HEK293 (cell line): ENCODE results near the gene CPNE5.
A peak's percentile ranks its signal among the peaks of the same experiment; 100 is the strongest.

Experiments
- CTCF ChIA-PET: fragments of 350-600 bp; formaldehyde crosslinking; extraction: SDS; loops from one replicate; lab custom pipeline; 2021; ENCODE audit warnings: antibody characterized with exemption; lab: Yijun Ruan, JAX
- POLR2A ChIA-PET: fragments of 300-600 bp; formaldehyde crosslinking; extraction: SDS; loops from one replicate; lab custom pipeline; 2020; ENCODE audit warnings: antibody characterized with exemption, inconsistent platforms; lab: Yijun Ruan, JAX
- H3K27ac ChIP-seq: fragments of 200-500 bp; sonication (Bioruptor generic); 2 replicates; pipeline ENCODE4 v1.5.1; 2014; ENCODE audit warnings: low read depth, low read length, control low read depth, inconsistent platforms; ENCODE audit errors: extremely low read depth
- H3K36me3 ChIP-seq, 2 experiments: fragments of 200-500 bp in 1 of 2; sonication (Bioruptor generic) in 1 of 2; 1 replicate in 1 of 2; 2 replicates in 1 of 2; pipeline ENCODE4 v1.5.1; 2014 to 2017; ENCODE audit warnings: inconsistent platforms in 2 of 2, low read length in 2 of 2; ENCODE audit not compliant: control insufficient read depth in 2 of 2, insufficient read depth in 1 of 2
- H3K4me1 ChIP-seq: fragments of 200-500 bp; sonication (Bioruptor generic); 2 replicates; pipeline ENCODE4 v1.5.1; 2014; ENCODE audit warnings: mild to moderate bottlenecking, low read length, inconsistent platforms; ENCODE audit not compliant: control insufficient read depth, insufficient read depth
- H3K4me3 ChIP-seq: 2 replicates; pipeline ENCODE4 v1.5.1; 2011; ENCODE audit warnings: low read depth, mild to moderate bottlenecking, control low read depth, low read length, moderate library complexity
- H3K9me3 ChIP-seq: fragments of 200-500 bp; sonication (Bioruptor generic); 2 replicates; pipeline ENCODE4 v1.5.1; 2014; ENCODE audit warnings: low read depth, low read length, inconsistent platforms; ENCODE audit not compliant: control insufficient read depth, insufficient read depth
- KLF17 ChIP-seq: fragments of 450-650 bp; formaldehyde crosslinking; IDR thresholded peaks from 2 replicates; pipeline ENCODE4 v1.5.1; 2016; ENCODE audit warnings: missing biosample characterization, missing genetic modification characterization
- KLF7 ChIP-seq: fragments of 450-650 bp; formaldehyde crosslinking; IDR thresholded peaks from 2 replicates; pipeline ENCODE4 v1.5.1; 2016; ENCODE audit warnings: missing biosample characterization, missing genetic modification characterization, borderline replicate concordance
- KLF8 ChIP-seq: fragments of 450-650 bp; formaldehyde crosslinking; IDR thresholded peaks from 2 replicates; pipeline ENCODE4 v1.5.1; 2016; ENCODE audit warnings: missing biosample characterization, missing genetic modification characterization
- KLF9 ChIP-seq: fragments of 450-650 bp; formaldehyde crosslinking; IDR thresholded peaks from 2 replicates; pipeline ENCODE4 v1.5.1; 2016; ENCODE audit warnings: missing biosample characterization, missing genetic modification characterization, low read depth
- MZF1 ChIP-seq: fragments of 450-650 bp; formaldehyde crosslinking; IDR thresholded peaks from 2 replicates; pipeline ENCODE4 v1.5.1; 2017; ENCODE audit warnings: missing biosample characterization, missing genetic modification characterization, borderline replicate concordance
- OVOL3 ChIP-seq: fragments of 450-650 bp; formaldehyde crosslinking; IDR thresholded peaks from 2 replicates; pipeline ENCODE4 v1.5.1; 2016; ENCODE audit warnings: missing biosample characterization, missing genetic modification characterization
- ZBTB7A ChIP-seq: fragments of 450-650 bp; formaldehyde crosslinking; IDR thresholded peaks from 2 replicates; pipeline ENCODE4 v1.5.1; 2016; ENCODE audit warnings: low read depth, missing biosample characterization, missing genetic modification characterization
- ZFP41 ChIP-seq: fragments of 450-650 bp; formaldehyde crosslinking; IDR thresholded peaks from 2 replicates; pipeline ENCODE4 v1.5.1; 2016; ENCODE audit warnings: missing biosample characterization, missing genetic modification characterization, borderline replicate concordance
- ZNF24 ChIP-seq: fragments of 450-650 bp; formaldehyde crosslinking; IDR thresholded peaks from 2 replicates; pipeline ENCODE4 v1.5.1; 2016; ENCODE audit warnings: missing biosample characterization, missing genetic modification characterization
- ZNF354C ChIP-seq: fragments of 450-650 bp; formaldehyde crosslinking; IDR thresholded peaks from 2 replicates; pipeline ENCODE4 v1.5.1; 2016; ENCODE audit warnings: missing biosample characterization, missing genetic modification characterization, low read depth, borderline replicate concordance
- ZNF510 ChIP-seq: fragments of 450-650 bp; formaldehyde crosslinking; IDR thresholded peaks from 2 replicates; pipeline ENCODE4 v1.5.1; 2018; ENCODE audit warnings: mild to moderate bottlenecking, missing genetic modification characterization, missing biosample characterization; ENCODE audit not compliant: insufficient replicate concordance
- ZNF529 ChIP-seq: fragments of 450-650 bp; formaldehyde crosslinking; IDR thresholded peaks from 2 replicates; pipeline ENCODE4 v1.5.1; 2017; ENCODE audit warnings: missing genetic modification characterization, missing biosample characterization; ENCODE audit not compliant: insufficient replicate concordance
- ZNF768 ChIP-seq: fragments of 450-650 bp; formaldehyde crosslinking; IDR thresholded peaks from 2 replicates; pipeline ENCODE4 v1.5.1; 2018; ENCODE audit warnings: missing biosample characterization, mild to moderate bottlenecking, missing genetic modification characterization
- ZNF837 ChIP-seq: fragments of 450-650 bp; formaldehyde crosslinking; IDR thresholded peaks from 2 replicates; pipeline ENCODE4 v1.5.1; 2016; ENCODE audit warnings: missing biosample characterization, missing genetic modification characterization
- TF ChIP-seq, protein P1 (sequence below): fragments of 450-650 bp; formaldehyde crosslinking; IDR thresholded peaks from 2 replicates; pipeline ENCODE4 v1.5.1; 2017; ENCODE audit warnings: missing biosample characterization, missing genetic modification characterization
- TF ChIP-seq, protein P2 (sequence below): fragments of 450-650 bp; formaldehyde crosslinking; IDR thresholded peaks from 2 replicates; pipeline ENCODE4 v1.5.1; 2016; ENCODE audit warnings: missing biosample characterization, missing genetic modification characterization
- TF ChIP-seq, protein P3 (sequence below): fragments of 450-650 bp; formaldehyde crosslinking; IDR thresholded peaks from 2 replicates; pipeline ENCODE4 v1.5.1; 2016; ENCODE audit warnings: missing biosample characterization, missing genetic modification characterization
- TF ChIP-seq, protein P4 (sequence below): fragments of 450-650 bp; formaldehyde crosslinking; IDR thresholded peaks from 2 replicates; pipeline ENCODE4 v1.5.1; 2016; ENCODE audit warnings: missing biosample characterization, missing genetic modification characterization

Gene CPNE5

DNA sequence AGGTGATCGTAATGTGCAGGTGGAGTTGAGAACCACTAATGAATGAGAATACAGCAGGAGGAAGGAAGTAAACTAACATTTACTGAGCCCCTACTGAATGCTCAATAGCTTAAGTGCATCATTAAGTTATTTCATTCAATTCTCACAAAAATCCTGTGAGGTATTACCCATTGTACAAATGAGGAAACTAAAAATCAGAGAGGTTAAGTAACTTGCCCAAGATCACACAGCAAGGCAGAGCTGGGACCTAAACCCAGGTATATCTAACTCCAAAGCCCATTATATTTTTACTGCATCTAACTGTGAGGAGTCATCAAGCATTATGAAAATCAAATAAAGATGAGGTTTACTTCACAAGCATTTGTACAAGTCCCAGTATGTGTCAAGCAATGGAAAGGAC, 35.3 kb downstream of the CPNE5 start:
- ChIA-PET POLR2A (no interaction called here), CTCF (interaction anchor here (0.6 kb wide), 1 partner anchor 261 kb away, joined by 3 read pairs; no protein-coding TSS in a partner anchor)
- H3K36me3 ChIP-seq: no peaks in the 10 kb centered on the region
- no peak overlapping the region for H3K27ac ChIP-seq
- H3K4me1 ChIP-seq: peaks cover 3% of the 10 kb centered on the region; the same call in 1 of the 2 replicates
- no peaks in the 10 kb centered on the region for H3K9me3 ChIP-seq
- H3K4me3 ChIP-seq: no peak overlapping the region
- TF ChIP-seq KLF17 (tag by site-specific recombination) (no peak), KLF7 (no peak), ZBTB7A (no peak), ZNF529 (tag by site-specific recombination) (no peak), ZNF768 (tag by site-specific recombination) (peak; percentile 83; the same call in 1 of the 2 replicates), KLF9 (no peak)
- TF ChIP-seq, protein P1, sequence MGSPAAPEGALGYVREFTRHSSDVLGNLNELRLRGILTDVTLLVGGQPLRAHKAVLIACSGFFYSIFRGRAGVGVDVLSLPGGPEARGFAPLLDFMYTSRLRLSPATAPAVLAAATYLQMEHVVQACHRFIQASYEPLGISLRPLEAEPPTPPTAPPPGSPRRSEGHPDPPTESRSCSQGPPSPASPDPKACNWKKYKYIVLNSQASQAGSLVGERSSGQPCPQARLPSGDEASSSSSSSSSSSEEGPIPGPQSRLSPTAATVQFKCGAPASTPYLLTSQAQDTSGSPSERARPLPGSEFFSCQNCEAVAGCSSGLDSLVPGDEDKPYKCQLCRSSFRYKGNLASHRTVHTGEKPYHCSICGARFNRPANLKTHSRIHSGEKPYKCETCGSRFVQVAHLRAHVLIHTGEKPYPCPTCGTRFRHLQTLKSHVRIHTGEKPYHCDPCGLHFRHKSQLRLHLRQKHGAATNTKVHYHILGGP (tag by site-specific recombination): no peak
- TF ChIP-seq, protein P2, sequence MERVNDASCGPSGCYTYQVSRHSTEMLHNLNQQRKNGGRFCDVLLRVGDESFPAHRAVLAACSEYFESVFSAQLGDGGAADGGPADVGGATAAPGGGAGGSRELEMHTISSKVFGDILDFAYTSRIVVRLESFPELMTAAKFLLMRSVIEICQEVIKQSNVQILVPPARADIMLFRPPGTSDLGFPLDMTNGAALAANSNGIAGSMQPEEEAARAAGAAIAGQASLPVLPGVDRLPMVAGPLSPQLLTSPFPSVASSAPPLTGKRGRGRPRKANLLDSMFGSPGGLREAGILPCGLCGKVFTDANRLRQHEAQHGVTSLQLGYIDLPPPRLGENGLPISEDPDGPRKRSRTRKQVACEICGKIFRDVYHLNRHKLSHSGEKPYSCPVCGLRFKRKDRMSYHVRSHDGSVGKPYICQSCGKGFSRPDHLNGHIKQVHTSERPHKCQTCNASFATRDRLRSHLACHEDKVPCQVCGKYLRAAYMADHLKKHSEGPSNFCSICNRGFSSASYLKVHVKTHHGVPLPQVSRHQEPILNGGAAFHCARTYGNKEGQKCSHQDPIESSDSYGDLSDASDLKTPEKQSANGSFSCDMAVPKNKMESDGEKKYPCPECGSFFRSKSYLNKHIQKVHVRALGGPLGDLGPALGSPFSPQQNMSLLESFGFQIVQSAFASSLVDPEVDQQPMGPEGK (tag by site-specific recombination): no peak

- Histone ChIP-seq H3K4me1 (peaks cover 3% of the 10 kb centered on the region; the same call in 1 of the 2 replicates), H3K4me3 (no peak overlapping the region), H3K36me3 (no peaks in the 10 kb centered on the region), H3K9me3 (no peaks in the 10 kb centered on the region), H3K27ac (no peak overlapping the region)
- CTCF ChIA-PET: interaction anchor here (0.6 kb wide), 1 partner anchor 21 kb away, joined by 3 read pairs; no protein-coding TSS in a partner anchor
- POLR2A ChIA-PET: no interaction called here
- no peak for TF ChIP-seq ZNF24
- peak; percentile 98 for TF ChIP-seq ZNF510 (tag by site-specific recombination)
Observed at GRCh38 chr6:36803482-36803881, 35.8 kb downstream of the CPNE5 start.

DNA sequence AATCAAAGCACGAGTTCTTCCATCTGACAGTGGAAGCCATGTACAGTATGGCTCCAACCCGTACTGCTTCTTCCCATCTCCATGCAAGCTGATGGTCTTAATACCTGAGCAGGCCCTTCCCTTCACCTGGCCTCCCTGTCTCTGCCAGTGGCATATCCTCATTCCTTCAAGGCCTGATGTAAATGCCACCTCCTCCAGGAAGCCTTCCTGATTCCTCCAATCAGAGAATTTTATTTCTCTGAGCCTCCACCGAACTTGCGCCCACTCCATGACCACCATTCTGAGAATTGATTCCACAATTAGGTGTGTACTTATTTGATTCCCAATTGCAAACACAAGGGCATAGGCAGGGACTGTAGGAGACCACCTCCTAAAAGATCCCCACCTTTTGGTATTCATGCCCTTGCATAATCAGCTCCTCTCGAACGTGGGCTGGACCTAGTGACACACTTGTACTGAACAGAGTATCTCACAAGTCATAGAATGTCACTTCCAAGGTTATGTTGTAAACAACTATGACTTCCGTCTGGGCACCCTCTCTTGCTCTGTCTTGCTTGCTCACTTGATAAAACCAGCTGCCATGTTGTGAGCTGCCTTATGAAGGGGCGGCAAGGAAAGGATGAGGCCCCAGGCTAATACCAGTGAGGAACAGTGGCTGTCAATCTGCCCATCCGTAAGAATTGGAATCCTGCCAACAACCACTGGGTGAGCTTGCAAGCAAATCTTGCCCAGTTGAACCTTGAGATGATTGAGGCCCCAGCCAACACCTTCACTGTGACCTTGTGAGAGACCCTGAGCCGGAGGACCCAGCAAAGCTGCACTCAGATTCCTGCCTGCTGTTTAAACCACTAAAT, 38.8 kb downstream of the CPNE5 start:
- no peaks in the 10 kb centered on the region for H3K36me3 ChIP-seq
- no peak overlapping the region for H3K27ac ChIP-seq
- H3K4me1 ChIP-seq: peaks cover 3% of the 10 kb centered on the region; the same call in 1 of the 2 replicates
- no peaks in the 10 kb centered on the region for H3K9me3 ChIP-seq
- H3K4me3 ChIP-seq: no peak overlapping the region
- ChIA-PET CTCF (interaction anchor here (0.5 to 1.5 kb wide), 4 partner anchors 15 to 218 kb away, joined by 3 to 8 read pairs (median 4); no protein-coding TSS in a partner anchor), POLR2A (interaction anchor here (0.8 kb wide), 1 partner anchor 9 kb away, joined by 3 read pairs; no protein-coding TSS in a partner anchor)
- TF ChIP-seq, protein P3, sequence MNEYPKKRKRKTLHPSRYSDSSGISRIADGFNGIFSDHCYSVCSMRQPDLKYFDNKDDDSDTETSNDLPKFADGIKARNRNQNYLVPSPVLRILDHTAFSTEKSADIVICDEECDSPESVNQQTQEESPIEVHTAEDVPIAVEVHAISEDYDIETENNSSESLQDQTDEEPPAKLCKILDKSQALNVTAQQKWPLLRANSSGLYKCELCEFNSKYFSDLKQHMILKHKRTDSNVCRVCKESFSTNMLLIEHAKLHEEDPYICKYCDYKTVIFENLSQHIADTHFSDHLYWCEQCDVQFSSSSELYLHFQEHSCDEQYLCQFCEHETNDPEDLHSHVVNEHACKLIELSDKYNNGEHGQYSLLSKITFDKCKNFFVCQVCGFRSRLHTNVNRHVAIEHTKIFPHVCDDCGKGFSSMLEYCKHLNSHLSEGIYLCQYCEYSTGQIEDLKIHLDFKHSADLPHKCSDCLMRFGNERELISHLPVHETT (tag by site-specific recombination): no peak
- TF ChIP-seq MZF1 (tag by site-specific recombination) (no peak), ZNF837 (tag by site-specific recombination) (no peak), KLF8 (tag by site-specific recombination) (no peak), ZFP41 (no peak), OVOL3 (no peak), ZNF354C (tag by site-specific recombination) (no peak)
- TF ChIP-seq, protein P4, sequence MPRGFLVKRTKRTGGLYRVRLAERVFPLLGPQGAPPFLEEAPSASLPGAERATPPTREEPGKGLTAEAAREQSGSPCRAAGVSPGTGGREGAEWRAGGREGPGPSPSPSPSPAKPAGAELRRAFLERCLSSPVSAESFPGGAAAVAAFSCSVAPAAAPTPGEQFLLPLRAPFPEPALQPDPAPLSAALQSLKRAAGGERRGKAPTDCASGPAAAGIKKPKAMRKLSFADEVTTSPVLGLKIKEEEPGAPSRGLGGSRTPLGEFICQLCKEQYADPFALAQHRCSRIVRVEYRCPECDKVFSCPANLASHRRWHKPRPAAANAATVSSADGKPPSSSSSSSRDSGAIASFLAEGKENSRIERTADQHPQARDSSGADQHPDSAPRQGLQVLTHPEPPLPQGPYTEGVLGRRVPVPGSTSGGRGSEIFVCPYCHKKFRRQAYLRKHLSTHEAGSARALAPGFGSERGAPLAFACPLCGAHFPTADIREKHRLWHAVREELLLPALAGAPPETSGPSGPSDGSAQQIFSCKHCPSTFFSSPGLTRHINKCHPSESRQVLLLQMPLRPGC (tag by site-specific recombination): no peak
